IgD-negative memory B cell (primary cell): ENCODE data around the gene SELENOO. TPM values are rescaled to one million over a fixed set of nuclear protein-coding genes. Genes with fewer than 3 reads are reported as not detected.
A peak's percentile ranks its signal among the peaks of the same experiment; 100 is the strongest.

Source experiments
- H3K27ac Mint-ChIP-seq, 3 donors: one replicate each; pipeline ENCODE4 v1.8.0; 2020 to 2022; ENCODE audit warnings: mild to moderate bottlenecking in 3 of 3, mixed read lengths in 3 of 3, moderate library complexity in 1 of 3
- H3K27me3 Mint-ChIP-seq: one replicate; pipeline ENCODE4 v1.8.0; 2021; ENCODE audit warnings: mixed read lengths
- H3K36me3 Mint-ChIP-seq: one replicate; pipeline ENCODE4 v1.8.0; 2020; ENCODE audit warnings: mild to moderate bottlenecking, mixed read lengths
- H3K4me1 Mint-ChIP-seq, 3 donors: one replicate each; pipeline ENCODE4 v1.8.0; 2020 to 2022; ENCODE audit warnings: mixed read lengths in 3 of 3, mild to moderate bottlenecking in 1 of 3
- H3K4me3 Mint-ChIP-seq, 4 donors: one replicate each; pipeline ENCODE4 v1.8.0; 2020 to 2022; ENCODE audit warnings: mild to moderate bottlenecking in 4 of 4, mixed read lengths in 4 of 4, moderate library complexity in 3 of 4
- H3K9me3 Mint-ChIP-seq, 3 donors: one replicate each; pipeline ENCODE4 v1.8.0; 2020 to 2021; ENCODE audit warnings: mixed read lengths in 3 of 3, mild to moderate bottlenecking in 1 of 3
- polyA plus RNA-seq: library from polyadenylated mRNA; unstranded; fragments of 300-500 nt; fragmentation: Illumina TruSeq; gene quantifications from one replicate; pipeline ENCODE4 v1.2.3, GENCODE V29; 2021

SELENOO gene
- polyA plus RNA-seq, 1 donor from 2014 or later = 2.3 TPM

DNA sequence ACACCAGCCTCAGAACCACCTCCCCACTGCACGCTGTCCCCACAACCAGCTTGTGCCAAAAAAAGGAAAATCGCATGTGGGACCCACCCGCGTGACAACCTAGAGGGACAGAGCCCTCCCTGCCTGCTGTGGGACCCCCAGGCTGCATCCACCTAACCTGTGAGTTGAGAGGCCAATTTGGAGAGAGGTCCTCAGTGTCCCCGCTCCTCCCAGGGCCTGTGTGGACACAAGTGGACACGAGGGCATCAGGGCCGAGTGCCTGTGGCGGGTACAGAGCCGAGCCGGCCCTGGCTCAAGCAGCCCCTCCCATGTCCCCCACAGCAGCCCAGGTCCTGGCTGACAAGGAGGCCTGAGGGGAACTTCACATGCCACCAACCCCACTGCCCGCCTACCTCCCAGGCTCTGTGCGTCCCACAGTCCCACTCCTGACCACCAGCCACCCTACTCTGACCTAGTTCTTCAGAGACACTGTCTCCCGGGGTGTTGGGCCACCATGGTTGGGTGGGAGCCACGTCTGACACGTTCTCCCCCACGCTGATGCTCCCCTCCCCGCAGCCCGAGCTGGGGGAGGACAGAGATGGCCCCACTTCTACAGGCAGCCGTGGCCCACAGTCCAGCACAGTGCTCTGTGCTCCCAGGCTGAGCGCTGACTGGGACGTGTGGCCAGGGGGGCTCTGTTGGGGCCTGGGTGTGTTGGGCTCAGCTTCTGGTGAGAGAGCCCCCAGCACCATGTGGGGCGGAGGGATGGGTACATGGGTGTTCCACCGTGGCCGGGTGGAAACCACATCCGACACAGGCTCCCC is 19.2 kb downstream of the SELENOO start:
- Mint-ChIP-seq H3K4me1 (peaks cover 0 to under 1% (median under 1%) of the 10 kb centered on the region in 3 donors), H3K36me3 (peaks cover 2% of the 10 kb centered on the region), H3K27ac (peak overlapping the region in 1 of 3 donors; percentile 39), H3K9me3 (no peaks in the 10 kb centered on the region), H3K4me3 (peak overlapping the region in 1 of 4 donors; percentile 33), H3K27me3 (no peaks in the 10 kb centered on the region)

DNA sequence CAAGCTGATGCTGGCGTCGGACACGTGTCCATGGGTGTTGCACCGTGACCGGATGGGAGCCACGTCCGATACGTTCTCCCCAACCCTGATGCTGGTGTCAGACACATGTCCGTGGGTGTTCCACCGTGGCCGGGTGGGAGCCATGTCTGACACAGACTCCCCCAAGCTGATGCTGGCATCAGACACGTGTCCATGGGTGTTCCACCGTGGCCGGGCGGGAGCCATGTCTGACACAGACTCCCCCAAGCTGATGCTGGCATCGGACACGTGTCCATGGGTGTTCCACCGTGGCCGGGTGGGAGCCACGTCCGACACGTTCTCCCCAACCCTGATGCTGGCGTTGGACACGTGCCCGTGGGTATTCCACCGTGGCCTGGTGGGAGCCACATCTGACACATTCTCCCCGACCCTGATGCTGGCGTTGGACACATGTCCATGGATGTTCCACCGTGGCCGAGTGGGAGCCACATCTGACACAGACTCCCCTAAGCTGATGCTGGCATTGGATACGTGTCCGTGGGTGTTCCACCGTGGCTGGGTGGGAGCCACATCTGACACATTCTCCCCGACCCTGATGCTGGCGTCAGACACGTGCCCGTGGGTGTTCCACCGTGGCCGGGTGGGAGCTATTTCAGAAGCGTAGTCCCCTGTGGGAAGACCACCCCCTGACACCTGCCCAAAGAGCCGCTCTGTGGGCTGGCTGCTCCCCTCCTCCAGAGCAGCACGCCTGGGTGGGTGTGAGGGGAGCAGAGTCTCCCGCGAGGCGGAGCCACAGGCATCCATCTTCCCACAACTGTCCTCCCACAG is 20.0 kb downstream of the SELENOO start:
- Mint-ChIP-seq H3K4me1 (no peaks in the 10 kb centered on the region), H3K27ac (no peak overlapping the region), H3K27me3 (no peaks in the 10 kb centered on the region), H3K9me3 (no peaks in the 10 kb centered on the region), H3K4me3 (no peak overlapping the region), H3K36me3 (peaks cover 2% of the 10 kb centered on the region)

DNA sequence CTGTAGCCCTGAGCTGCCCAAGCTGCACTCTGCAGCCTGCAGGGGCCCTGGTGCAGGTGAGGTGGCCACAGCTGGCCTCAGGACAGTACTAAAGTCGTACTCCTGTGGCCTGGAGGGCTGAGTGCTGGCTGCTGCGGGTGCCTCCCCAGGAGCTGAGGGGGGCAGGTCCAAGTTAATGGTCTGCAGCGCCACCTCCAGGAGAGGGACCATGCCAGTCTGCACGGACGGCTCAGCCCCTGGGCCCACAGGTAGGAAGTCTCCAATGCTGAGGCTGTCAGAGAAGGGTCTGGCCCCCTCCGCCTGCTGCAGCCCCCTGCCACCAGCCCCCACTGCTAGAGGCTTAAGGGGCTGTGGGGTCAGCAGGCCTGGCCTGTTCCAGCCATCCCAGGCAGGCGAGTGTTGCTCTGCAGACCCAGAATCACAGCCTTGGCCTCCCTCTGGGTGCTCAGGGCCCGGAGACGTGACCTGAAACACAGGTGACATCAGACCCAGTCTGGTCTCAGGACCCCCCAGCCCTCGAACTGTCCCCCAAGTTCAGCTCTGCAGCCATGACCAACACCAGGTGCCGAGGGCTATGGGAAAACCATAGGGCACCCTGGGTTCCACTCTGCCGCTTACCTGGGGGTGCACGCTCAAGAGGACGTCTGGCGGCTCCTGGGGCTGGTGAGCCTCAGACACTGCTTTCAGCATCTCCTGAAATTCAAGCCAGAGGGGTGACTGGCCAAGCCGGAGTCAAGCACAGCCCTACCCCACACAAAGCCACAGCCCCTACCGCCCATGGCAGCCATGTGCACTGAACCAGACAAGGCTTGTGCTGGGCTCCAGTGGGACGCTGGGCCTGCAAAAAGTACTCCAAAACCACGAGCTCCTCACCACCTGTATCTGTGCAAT is 20.8 kb downstream of the SELENOO start:
- peaks cover 2% of the 10 kb centered on the region for H3K36me3 Mint-ChIP-seq
- H3K9me3 Mint-ChIP-seq = no peaks in the 10 kb centered on the region
- no peak overlapping the region for H3K4me3 Mint-ChIP-seq
- no peaks in the 10 kb centered on the region for H3K4me1 Mint-ChIP-seq
- no peak overlapping the region for H3K27ac Mint-ChIP-seq
- H3K27me3 Mint-ChIP-seq = no peaks in the 10 kb centered on the region

DNA sequence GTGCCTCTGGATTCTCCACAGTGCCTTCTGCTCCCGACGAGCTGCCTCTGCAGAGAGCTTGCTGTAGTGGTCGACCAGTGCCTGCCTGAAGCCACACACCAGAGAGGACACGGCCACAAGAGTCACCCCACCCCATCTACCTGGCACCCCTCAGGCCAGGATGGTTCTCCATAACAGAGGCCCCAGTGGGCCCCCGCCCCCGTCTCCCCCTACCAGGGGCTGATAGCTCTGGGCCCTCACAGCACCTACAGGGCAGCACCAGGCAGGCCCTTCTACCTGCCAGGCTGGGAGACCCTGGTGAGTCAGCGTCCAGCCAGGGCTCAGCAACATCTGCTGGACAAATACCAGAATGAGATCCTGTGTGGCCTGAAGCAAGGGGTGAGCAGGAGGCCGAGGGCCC is 21.7 kb downstream of the SELENOO start:
- peaks cover 2% of the 10 kb centered on the region for H3K36me3 Mint-ChIP-seq
- H3K4me3 Mint-ChIP-seq = no peak overlapping the region
- H3K27me3 Mint-ChIP-seq = no peaks in the 10 kb centered on the region
- H3K4me1 Mint-ChIP-seq = peaks cover 0 to 3% (median 0%) of the 10 kb centered on the region in 3 donors
- H3K9me3 Mint-ChIP-seq = no peaks in the 10 kb centered on the region
- H3K27ac Mint-ChIP-seq = no peak overlapping the region

- Mint-ChIP-seq H3K4me1 (peaks cover 0 to 5% (median 0%) of the 10 kb centered on the region in 3 donors), H3K9me3 (no peaks in the 10 kb centered on the region), H3K27ac (peak overlapping the region in 1 of 3 donors; percentile 46), H3K36me3 (peaks cover 4% of the 10 kb centered on the region), H3K4me3 (no peak overlapping the region), H3K27me3 (no peaks in the 10 kb centered on the region)
Observed at GRCh38 chr22:50224071-50224470, 23.3 kb downstream of the SELENOO start.

- H3K4me1 Mint-ChIP-seq = peaks cover 0 to 5% (median 0%) of the 10 kb centered on the region in 3 donors
- H3K27ac Mint-ChIP-seq = no peak overlapping the region
Observed at GRCh38 chr22:50225200-50225969, 24.6 kb downstream of the SELENOO start.

GRCh38 chr22:50226063-50226874 is 25.5 kb downstream of the SELENOO start:
- no peak overlapping the region for H3K4me3 Mint-ChIP-seq
- no peak overlapping the region for H3K27ac Mint-ChIP-seq
- H3K36me3 Mint-ChIP-seq = peaks cover 2% of the 10 kb centered on the region
- H3K4me1 Mint-ChIP-seq = peaks cover 0 to 5% (median 0%) of the 10 kb centered on the region in 3 donors
- no peaks in the 10 kb centered on the region for H3K27me3 Mint-ChIP-seq
- H3K9me3 Mint-ChIP-seq = no peaks in the 10 kb centered on the region

More at GRCh38 chr22:50225200-50225969, 24.6 kb downstream of the SELENOO start:
- no peak overlapping the region for H3K4me3 Mint-ChIP-seq
- no peaks in the 10 kb centered on the region for H3K9me3 Mint-ChIP-seq
- H3K27me3 Mint-ChIP-seq = no peaks in the 10 kb centered on the region
- peaks cover 4% of the 10 kb centered on the region for H3K36me3 Mint-ChIP-seq

DNA sequence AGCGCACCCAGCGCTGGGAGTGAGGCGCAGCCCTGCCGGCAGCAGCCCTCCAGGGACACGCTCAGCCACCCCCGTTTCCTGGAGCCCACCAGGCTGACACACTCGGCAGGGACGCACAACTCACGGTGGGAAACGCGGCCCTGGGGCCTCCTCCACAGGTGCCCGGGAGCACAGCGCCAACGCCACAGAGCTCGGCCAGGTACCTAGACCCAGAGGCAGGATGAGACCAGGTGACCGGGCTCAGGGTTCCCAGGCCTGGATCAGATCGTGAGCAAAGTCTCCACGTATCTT is 26.0 kb downstream of the SELENOO start:
- H3K27me3 Mint-ChIP-seq = no peaks in the 10 kb centered on the region
- no peak overlapping the region for H3K4me3 Mint-ChIP-seq
- no peak overlapping the region for H3K27ac Mint-ChIP-seq
- no peaks in the 10 kb centered on the region for H3K9me3 Mint-ChIP-seq
- peaks cover 2% of the 10 kb centered on the region for H3K36me3 Mint-ChIP-seq
- H3K4me1 Mint-ChIP-seq = peaks cover 0 to 5% (median 0%) of the 10 kb centered on the region in 3 donors

- H3K27me3 Mint-ChIP-seq = no peaks in the 10 kb centered on the region
- no peak overlapping the region for H3K4me3 Mint-ChIP-seq
- peaks cover 2% of the 10 kb centered on the region for H3K36me3 Mint-ChIP-seq
- H3K4me1 Mint-ChIP-seq = peaks cover 0 to 5% (median 0%) of the 10 kb centered on the region in 3 donors
- no peaks in the 10 kb centered on the region for H3K9me3 Mint-ChIP-seq
- H3K27ac Mint-ChIP-seq = no peak overlapping the region
Observed at GRCh38 chr22:50227579-50228215, 26.9 kb downstream of the SELENOO start.

GRCh38 chr22:50228366-50228765 is 27.6 kb downstream of the SELENOO start:
- Mint-ChIP-seq H3K4me1 (peaks cover 0 to 5% (median 0%) of the 10 kb centered on the region in 3 donors), H3K36me3 (peaks cover 2% of the 10 kb centered on the region), H3K4me3 (peak overlapping the region in 1 of 4 donors; percentile 7)

GRCh38 chr22:50229370-50229769 is 28.6 kb downstream of the SELENOO start:
- H3K4me1 Mint-ChIP-seq = peaks cover 0 to 5% (median 0%) of the 10 kb centered on the region in 3 donors
- H3K27me3 Mint-ChIP-seq = no peaks in the 10 kb centered on the region
- no peak overlapping the region for H3K4me3 Mint-ChIP-seq
- peaks cover 2% of the 10 kb centered on the region for H3K36me3 Mint-ChIP-seq
- no peak overlapping the region for H3K27ac Mint-ChIP-seq
- H3K9me3 Mint-ChIP-seq = no peaks in the 10 kb centered on the region

More at GRCh38 chr22:50228366-50228765, 27.6 kb downstream of the SELENOO start:
- no peaks in the 10 kb centered on the region for H3K9me3 Mint-ChIP-seq
- H3K27me3 Mint-ChIP-seq = no peaks in the 10 kb centered on the region
- H3K27ac Mint-ChIP-seq = no peak overlapping the region

- peaks cover 0 to 13% (median 5%) of the 10 kb centered on the region in 3 donors for H3K4me1 Mint-ChIP-seq
- H3K4me3 Mint-ChIP-seq = peak overlapping the region in 1 of 4 donors; percentile 17
- H3K9me3 Mint-ChIP-seq = no peaks in the 10 kb centered on the region
- no peak overlapping the region for H3K27ac Mint-ChIP-seq
- H3K27me3 Mint-ChIP-seq = no peaks in the 10 kb centered on the region
- peaks cover 4% of the 10 kb centered on the region for H3K36me3 Mint-ChIP-seq
Observed at GRCh38 chr22:50232481-50233151, 31.8 kb downstream of the SELENOO start.

GRCh38 chr22:50233223-50233622 is 32.4 kb downstream of the SELENOO start:
- Mint-ChIP-seq H3K4me3 (peak overlapping the region in 1 of 4 donors; percentile 17), H3K9me3 (no peaks in the 10 kb centered on the region), H3K27ac (no peak overlapping the region), H3K4me1 (peaks cover 0 to 16% (median 5%) of the 10 kb centered on the region in 3 donors), H3K27me3 (no peaks in the 10 kb centered on the region), H3K36me3 (peaks cover 4% of the 10 kb centered on the region)
